Measurements from ENCODE around the gene FMNL2.

Gene FMNL2

DNA sequence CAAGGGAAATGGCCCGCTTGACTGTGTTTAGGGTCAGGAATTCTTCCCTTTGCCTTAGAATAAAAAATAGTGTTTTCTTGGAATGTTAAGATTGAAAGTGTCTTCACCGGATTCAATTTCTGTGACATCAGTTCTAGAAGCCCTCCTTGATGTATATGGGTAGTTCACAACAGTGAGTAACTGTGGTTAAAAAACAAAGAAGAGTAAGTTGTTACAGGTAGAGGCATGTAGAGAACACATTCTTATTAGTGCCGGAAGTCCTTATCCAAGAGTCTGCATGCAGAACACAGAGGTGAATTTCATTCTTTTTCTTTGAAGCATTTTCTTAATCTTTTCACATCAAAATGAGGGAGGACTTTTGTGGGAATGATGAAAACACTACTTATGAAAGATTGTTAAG lies 105.5 kb downstream of the FMNL2 start:
- TF ChIP-seq ARNTL (CRISPR knock-in tag; IDR thresholded peaks at IDR 0.05; ENCODE audit: borderline replicate concordance, low read depth), result no peak
- no peak for TF ChIP-seq ZC3H10 (CRISPR knock-in tag; IDR thresholded peaks at IDR 0.05)
- ATAC-seq, result no peak

DNA sequence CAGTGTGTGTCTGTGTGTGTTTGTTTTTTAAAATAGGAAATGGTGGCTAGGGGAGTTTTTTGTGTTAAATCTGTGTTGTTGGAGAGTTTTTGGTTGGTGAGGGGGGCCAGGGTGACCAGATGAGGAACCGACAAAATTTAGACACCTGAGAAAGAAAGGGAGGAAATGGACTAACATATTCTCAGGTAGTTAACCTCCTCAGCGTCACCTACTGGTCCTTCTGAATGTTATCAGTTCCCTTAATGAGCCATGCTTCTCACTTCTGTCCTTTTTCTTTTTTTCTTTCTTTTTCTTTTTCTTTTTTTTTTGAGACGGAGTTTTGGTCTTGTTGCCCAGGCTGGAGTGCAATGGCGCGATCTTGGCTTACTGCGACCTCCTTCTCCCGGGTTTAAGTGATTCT lies 107.0 kb downstream of the FMNL2 start:
- TF ChIP-seq, protein P1, sequence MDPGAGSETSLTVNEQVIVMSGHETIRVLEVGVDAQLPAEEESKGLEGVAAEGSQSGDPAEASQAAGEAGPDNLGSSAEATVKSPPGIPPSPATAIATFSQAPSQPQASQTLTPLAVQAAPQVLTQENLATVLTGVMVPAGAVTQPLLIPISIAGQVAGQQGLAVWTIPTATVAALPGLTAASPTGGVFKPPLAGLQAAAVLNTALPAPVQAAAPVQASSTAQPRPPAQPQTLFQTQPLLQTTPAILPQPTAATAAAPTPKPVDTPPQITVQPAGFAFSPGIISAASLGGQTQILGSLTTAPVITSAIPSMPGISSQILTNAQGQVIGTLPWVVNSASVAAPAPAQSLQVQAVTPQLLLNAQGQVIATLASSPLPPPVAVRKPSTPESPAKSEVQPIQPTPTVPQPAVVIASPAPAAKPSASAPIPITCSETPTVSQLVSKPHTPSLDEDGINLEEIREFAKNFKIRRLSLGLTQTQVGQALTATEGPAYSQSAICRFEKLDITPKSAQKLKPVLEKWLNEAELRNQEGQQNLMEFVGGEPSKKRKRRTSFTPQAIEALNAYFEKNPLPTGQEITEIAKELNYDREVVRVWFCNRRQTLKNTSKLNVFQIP (CRISPR knock-in tag; IDR thresholded peaks at IDR 0.05; ENCODE audit: borderline replicate concordance, low read depth), result no peak
- TF ChIP-seq, protein P2, sequence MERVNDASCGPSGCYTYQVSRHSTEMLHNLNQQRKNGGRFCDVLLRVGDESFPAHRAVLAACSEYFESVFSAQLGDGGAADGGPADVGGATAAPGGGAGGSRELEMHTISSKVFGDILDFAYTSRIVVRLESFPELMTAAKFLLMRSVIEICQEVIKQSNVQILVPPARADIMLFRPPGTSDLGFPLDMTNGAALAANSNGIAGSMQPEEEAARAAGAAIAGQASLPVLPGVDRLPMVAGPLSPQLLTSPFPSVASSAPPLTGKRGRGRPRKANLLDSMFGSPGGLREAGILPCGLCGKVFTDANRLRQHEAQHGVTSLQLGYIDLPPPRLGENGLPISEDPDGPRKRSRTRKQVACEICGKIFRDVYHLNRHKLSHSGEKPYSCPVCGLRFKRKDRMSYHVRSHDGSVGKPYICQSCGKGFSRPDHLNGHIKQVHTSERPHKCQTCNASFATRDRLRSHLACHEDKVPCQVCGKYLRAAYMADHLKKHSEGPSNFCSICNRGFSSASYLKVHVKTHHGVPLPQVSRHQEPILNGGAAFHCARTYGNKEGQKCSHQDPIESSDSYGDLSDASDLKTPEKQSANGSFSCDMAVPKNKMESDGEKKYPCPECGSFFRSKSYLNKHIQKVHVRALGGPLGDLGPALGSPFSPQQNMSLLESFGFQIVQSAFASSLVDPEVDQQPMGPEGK (CRISPR knock-in tag; IDR thresholded peaks at IDR 0.05; ENCODE audit: borderline replicate concordance), result no peak
- TF ChIP-seq, protein P3, sequence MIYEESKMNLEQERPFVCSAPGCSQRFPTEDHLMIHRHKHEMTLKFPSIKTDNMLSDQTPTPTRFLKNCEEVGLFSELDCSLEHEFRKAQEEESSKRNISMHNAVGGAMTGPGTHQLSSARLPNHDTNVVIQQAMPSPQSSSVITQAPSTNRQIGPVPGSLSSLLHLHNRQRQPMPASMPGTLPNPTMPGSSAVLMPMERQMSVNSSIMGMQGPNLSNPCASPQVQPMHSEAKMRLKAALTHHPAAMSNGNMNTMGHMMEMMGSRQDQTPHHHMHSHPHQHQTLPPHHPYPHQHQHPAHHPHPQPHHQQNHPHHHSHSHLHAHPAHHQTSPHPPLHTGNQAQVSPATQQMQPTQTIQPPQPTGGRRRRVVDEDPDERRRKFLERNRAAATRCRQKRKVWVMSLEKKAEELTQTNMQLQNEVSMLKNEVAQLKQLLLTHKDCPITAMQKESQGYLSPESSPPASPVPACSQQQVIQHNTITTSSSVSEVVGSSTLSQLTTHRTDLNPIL (CRISPR knock-in tag; IDR thresholded peaks at IDR 0.05; ENCODE audit: low read depth), result no peak
- TF ChIP-seq, protein P4, sequence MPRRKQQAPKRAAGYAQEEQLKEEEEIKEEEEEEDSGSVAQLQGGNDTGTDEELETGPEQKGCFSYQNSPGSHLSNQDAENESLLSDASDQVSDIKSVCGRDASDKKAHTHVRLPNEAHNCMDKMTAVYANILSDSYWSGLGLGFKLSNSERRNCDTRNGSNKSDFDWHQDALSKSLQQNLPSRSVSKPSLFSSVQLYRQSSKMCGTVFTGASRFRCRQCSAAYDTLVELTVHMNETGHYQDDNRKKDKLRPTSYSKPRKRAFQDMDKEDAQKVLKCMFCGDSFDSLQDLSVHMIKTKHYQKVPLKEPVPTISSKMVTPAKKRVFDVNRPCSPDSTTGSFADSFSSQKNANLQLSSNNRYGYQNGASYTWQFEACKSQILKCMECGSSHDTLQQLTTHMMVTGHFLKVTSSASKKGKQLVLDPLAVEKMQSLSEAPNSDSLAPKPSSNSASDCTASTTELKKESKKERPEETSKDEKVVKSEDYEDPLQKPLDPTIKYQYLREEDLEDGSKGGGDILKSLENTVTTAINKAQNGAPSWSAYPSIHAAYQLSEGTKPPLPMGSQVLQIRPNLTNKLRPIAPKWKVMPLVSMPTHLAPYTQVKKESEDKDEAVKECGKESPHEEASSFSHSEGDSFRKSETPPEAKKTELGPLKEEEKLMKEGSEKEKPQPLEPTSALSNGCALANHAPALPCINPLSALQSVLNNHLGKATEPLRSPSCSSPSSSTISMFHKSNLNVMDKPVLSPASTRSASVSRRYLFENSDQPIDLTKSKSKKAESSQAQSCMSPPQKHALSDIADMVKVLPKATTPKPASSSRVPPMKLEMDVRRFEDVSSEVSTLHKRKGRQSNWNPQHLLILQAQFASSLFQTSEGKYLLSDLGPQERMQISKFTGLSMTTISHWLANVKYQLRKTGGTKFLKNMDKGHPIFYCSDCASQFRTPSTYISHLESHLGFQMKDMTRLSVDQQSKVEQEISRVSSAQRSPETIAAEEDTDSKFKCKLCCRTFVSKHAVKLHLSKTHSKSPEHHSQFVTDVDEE (CRISPR knock-in tag; IDR thresholded peaks at IDR 0.05), result no peak
- TF ChIP-seq TOX (CRISPR knock-in tag; IDR thresholded peaks at IDR 0.05; ENCODE audit: borderline replicate concordance), result no peak
- TF ChIP-seq PPARA (CRISPR knock-in tag; IDR thresholded peaks at IDR 0.05; ENCODE audit: borderline replicate concordance), result no peak
- no peak for TF ChIP-seq ZNF565 (CRISPR knock-in tag; conservative IDR thresholded peaks at IDR 0.05; ENCODE audit: low read depth)
- no peak for TF ChIP-seq ZFP30 (CRISPR knock-in tag; IDR thresholded peaks at IDR 0.05)
- no peak for TF ChIP-seq ZC3H10 (CRISPR knock-in tag; IDR thresholded peaks at IDR 0.05)
- no peak for ATAC-seq

DNA sequence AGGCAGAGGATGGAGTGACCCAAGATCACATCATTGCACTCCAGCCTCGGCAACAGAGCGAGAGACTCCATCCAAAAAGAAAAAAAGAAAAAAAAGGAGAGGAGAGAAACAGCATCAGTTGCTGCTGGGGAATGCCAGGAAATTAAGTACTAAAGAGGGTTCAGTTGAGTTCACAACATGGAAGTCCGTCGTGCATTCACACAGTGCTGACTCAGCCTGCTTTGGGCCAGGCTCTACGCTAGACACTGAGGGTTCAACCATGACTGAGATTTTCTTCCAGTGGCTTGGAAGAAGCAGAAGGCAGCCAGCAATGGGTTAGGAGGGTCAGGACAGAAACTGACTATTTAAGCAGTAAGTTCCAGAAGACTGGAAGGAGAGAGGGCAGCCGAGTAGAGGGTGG lies 108.8 kb downstream of the FMNL2 start:
- ATAC-seq, result no peak
- TF ChIP-seq ZNF70 (CRISPR knock-in tag; IDR thresholded peaks at IDR 0.05) (no peak), ZNF565 (CRISPR knock-in tag; conservative IDR thresholded peaks at IDR 0.05; ENCODE audit: low read depth) (no peak), TOX (CRISPR knock-in tag; IDR thresholded peaks at IDR 0.05; ENCODE audit: borderline replicate concordance) (no peak), ISL1 (CRISPR knock-in tag; IDR thresholded peaks at IDR 0.05) (no peak), GLIS3 (CRISPR knock-in tag; IDR thresholded peaks at IDR 0.05) (no peak), ZNF8 (CRISPR knock-in tag; IDR thresholded peaks at IDR 0.05) (no peak), ZFP30 (CRISPR knock-in tag; IDR thresholded peaks at IDR 0.05) (no peak), ZFP3 (CRISPR knock-in tag; IDR thresholded peaks at IDR 0.05) (no peak), TCF4 (CRISPR knock-in tag; IDR thresholded peaks at IDR 0.05; ENCODE audit: borderline replicate concordance) (no peak)
- TF ChIP-seq, protein P1 (CRISPR knock-in tag; IDR thresholded peaks at IDR 0.05; ENCODE audit: borderline replicate concordance, low read depth), result no peak
- TF ChIP-seq, protein P2 (CRISPR knock-in tag; IDR thresholded peaks at IDR 0.05; ENCODE audit: borderline replicate concordance), result no peak
- TF ChIP-seq, protein P5, sequence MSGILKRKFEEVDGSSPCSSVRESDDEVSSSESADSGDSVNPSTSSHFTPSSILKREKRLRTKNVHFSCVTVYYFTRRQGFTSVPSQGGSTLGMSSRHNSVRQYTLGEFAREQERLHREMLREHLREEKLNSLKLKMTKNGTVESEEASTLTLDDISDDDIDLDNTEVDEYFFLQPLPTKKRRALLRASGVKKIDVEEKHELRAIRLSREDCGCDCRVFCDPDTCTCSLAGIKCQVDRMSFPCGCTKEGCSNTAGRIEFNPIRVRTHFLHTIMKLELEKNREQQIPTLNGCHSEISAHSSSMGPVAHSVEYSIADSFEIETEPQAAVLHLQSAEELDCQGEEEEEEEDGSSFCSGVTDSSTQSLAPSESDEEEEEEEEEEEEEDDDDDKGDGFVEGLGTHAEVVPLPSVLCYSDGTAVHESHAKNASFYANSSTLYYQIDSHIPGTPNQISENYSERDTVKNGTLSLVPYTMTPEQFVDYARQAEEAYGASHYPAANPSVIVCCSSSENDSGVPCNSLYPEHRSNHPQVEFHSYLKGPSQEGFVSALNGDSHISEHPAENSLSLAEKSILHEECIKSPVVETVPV (CRISPR knock-in tag; IDR thresholded peaks at IDR 0.05), result no peak
